ENCODE results near the gene CDA. TPM values are rescaled to one million over a fixed set of nuclear protein-coding genes. Genes with fewer than 3 reads are reported as not detected.

The CDA gene
- total and polyA plus RNA-seq, 2 experiments from 2014 or later: 2.5 to 13.6 TPM

GRCh38 chr1:20658166-20658915 lies 69.4 kb downstream of the CDA start:
- Histone ChIP-seq H3K27me3 (ENCODE audit: insufficient read depth) (no peaks in the 10 kb centered on the region), H3K4me2 (no peak overlapping the region), H4K20me1 (replicated peaks; ENCODE audit: insufficient read depth) (peaks cover 20% of the 10 kb centered on the region), H2AFZ (no peak overlapping the region), H3K27ac (ENCODE audit: low read depth) (no peak overlapping the region), H3K36me3 (ENCODE audit: insufficient read depth) (peaks cover 14% of the 10 kb centered on the region; the same call in 1 of the 2 replicates), H3K4me1 (ENCODE audit: insufficient read depth) (peaks cover 11% of the 10 kb centered on the region), H3K4me3 (no peak overlapping the region), H3K9me2 (ENCODE audit: insufficient read depth) (no peaks in the 10 kb centered on the region), H3K79me2 (replicated peaks; ENCODE audit: insufficient read depth) (peaks cover 50% of the 10 kb centered on the region), H3F3A (replicated peaks; ENCODE audit: low read depth) (0 out of 2 replicates have a peak, but pooled peaks cover 15% of the 10 kb centered on the region)
- no peak for ATAC-seq
- TF ChIP-seq NANOG (IDR thresholded peaks at IDR 0.05; ENCODE audit: borderline replicate concordance) (no peak), CREB1 (CRISPR knock-in tag; IDR thresholded peaks at IDR 0.05; ENCODE audit: low read depth) (no peak), CTCF (conservative IDR thresholded peaks at IDR 0.05; ENCODE audit: low read depth in 2 of 2) (no peak), POLR2AphosphoS5 (IDR thresholded peaks at IDR 0.05; ENCODE audit: low read depth) (no peak), EZH2phosphoT487 (IDR thresholded peaks at IDR 0.05; ENCODE audit: unreplicated experiment) (no peak), ZNF114 (CRISPR knock-in tag; IDR thresholded peaks at IDR 0.05) (no peak), EZH2 (IDR thresholded peaks at IDR 0.05; ENCODE audit: low read depth, unreplicated experiment) (no peak), ZNF331 (CRISPR knock-in tag; IDR thresholded peaks at IDR 0.05; ENCODE audit: low read depth) (no peak), ETS1 (IDR thresholded peaks at IDR 0.05) (no peak), STAT1 (IDR thresholded peaks at IDR 0.05; ENCODE audit: unreplicated experiment) (no peak), JUNB (IDR thresholded peaks at IDR 0.05; ENCODE audit: unreplicated experiment) (no peak)
- TF ChIP-seq, protein P1, sequence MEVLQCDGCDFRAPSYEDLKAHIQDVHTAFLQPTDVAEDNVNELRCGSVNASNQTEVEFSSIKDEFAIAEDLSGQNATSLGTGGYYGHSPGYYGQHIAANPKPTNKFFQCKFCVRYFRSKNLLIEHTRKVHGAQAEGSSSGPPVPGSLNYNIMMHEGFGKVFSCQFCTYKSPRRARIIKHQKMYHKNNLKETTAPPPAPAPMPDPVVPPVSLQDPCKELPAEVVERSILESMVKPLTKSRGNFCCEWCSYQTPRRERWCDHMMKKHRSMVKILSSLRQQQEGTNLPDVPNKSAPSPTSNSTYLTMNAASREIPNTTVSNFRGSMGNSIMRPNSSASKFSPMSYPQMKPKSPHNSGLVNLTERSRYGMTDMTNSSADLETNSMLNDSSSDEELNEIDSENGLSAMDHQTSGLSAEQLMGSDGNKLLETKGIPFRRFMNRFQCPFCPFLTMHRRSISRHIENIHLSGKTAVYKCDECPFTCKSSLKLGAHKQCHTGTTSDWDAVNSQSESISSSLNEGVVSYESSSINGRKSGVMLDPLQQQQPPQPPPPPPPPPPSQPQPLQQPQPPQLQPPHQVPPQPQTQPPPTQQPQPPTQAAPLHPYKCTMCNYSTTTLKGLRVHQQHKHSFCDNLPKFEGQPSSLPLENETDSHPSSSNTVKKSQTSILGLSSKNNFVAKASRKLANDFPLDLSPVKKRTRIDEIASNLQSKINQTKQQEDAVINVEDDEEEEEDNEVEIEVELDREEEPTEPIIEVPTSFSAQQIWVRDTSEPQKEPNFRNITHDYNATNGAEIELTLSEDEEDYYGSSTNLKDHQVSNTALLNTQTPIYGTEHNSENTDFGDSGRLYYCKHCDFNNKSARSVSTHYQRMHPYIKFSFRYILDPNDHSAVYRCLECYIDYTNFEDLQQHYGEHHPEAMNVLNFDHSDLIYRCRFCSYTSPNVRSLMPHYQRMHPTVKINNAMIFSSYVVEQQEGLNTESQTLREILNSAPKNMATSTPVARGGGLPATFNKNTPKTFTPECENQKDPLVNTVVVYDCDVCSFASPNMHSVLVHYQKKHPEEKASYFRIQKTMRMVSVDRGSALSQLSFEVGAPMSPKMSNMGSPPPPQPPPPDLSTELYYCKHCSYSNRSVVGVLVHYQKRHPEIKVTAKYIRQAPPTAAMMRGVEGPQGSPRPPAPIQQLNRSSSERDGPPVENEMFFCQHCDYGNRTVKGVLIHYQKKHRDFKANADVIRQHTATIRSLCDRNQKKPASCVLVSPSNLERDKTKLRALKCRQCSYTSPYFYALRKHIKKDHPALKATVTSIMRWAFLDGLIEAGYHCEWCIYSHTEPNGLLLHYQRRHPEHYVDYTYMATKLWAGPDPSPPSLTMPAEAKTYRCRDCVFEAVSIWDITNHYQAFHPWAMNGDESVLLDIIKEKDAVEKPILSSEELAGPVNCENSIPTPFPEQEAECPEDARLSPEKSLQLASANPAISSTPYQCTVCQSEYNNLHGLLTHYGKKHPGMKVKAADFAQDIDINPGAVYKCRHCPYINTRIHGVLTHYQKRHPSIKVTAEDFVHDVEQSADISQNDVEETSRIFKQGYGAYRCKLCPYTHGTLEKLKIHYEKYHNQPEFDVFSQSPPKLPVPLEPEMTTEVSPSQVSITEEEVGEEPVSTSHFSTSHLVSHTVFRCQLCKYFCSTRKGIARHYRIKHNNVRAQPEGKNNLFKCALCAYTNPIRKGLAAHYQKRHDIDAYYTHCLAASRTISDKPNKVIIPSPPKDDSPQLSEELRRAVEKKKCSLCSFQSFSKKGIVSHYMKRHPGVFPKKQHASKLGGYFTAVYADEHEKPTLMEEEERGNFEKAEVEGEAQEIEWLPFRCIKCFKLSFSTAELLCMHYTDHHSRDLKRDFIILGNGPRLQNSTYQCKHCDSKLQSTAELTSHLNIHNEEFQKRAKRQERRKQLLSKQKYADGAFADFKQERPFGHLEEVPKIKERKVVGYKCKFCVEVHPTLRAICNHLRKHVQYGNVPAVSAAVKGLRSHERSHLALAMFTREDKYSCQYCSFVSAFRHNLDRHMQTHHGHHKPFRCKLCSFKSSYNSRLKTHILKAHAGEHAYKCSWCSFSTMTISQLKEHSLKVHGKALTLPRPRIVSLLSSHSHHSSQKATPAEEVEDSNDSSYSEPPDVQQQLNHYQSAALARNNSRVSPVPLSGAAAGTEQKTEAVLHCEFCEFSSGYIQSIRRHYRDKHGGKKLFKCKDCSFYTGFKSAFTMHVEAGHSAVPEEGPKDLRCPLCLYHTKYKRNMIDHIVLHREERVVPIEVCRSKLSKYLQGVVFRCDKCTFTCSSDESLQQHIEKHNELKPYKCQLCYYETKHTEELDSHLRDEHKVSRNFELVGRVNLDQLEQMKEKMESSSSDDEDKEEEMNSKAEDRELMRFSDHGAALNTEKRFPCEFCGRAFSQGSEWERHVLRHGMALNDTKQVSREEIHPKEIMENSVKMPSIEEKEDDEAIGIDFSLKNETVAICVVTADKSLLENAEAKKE (CRISPR knock-in tag; IDR thresholded peaks at IDR 0.05): no peak
- TF ChIP-seq, protein P2, sequence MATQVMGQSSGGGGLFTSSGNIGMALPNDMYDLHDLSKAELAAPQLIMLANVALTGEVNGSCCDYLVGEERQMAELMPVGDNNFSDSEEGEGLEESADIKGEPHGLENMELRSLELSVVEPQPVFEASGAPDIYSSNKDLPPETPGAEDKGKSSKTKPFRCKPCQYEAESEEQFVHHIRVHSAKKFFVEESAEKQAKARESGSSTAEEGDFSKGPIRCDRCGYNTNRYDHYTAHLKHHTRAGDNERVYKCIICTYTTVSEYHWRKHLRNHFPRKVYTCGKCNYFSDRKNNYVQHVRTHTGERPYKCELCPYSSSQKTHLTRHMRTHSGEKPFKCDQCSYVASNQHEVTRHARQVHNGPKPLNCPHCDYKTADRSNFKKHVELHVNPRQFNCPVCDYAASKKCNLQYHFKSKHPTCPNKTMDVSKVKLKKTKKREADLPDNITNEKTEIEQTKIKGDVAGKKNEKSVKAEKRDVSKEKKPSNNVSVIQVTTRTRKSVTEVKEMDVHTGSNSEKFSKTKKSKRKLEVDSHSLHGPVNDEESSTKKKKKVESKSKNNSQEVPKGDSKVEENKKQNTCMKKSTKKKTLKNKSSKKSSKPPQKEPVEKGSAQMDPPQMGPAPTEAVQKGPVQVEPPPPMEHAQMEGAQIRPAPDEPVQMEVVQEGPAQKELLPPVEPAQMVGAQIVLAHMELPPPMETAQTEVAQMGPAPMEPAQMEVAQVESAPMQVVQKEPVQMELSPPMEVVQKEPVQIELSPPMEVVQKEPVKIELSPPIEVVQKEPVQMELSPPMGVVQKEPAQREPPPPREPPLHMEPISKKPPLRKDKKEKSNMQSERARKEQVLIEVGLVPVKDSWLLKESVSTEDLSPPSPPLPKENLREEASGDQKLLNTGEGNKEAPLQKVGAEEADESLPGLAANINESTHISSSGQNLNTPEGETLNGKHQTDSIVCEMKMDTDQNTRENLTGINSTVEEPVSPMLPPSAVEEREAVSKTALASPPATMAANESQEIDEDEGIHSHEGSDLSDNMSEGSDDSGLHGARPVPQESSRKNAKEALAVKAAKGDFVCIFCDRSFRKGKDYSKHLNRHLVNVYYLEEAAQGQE (IDR thresholded peaks at IDR 0.05; ENCODE audit: unreplicated experiment): no peak
- Mint-ChIP-seq H3K4me1 (peaks cover 18% of the 10 kb centered on the region), H3K9me3 (no peaks in the 10 kb centered on the region), H3K27ac (no peak overlapping the region), H3K27me3 (ENCODE audit: insufficient read depth, low read depth, poor library complexity) (peaks cover 11% of the 10 kb centered on the region), H3K36me3 (ENCODE audit: low read depth) (peaks cover 59% of the 10 kb centered on the region), H3K4me3 (no peak overlapping the region)
- no peak for DNase-seq (ENCODE audit: low spot score)

Data from GM23338 (cell line).